Measurements from ENCODE around the gene JMJD1C. TPM values are rescaled to one million over a fixed set of nuclear protein-coding genes. Genes with fewer than 3 reads are reported as not detected.
A peak's percentile ranks its signal among the peaks of the same experiment; 100 is the strongest.

Gene JMJD1C
- total RNA-seq, 1 experiment from 2014 or later, result 180 TPM

GRCh38 chr10:63391812-63392211 lies 74.0 kb downstream of the JMJD1C start:
- DNase-seq (ENCODE audit: low spot score) (no peak), ATAC-seq (no peak)
- ChIA-PET CTCF (no interaction called here), POLR2A (no interaction called here)
- H3K9me3 Mint-ChIP-seq, result peaks cover 16% of the 10 kb centered on the region
- no peaks in the 10 kb centered on the region for H3K27me3 Mint-ChIP-seq (ENCODE audit: low read depth)
- TF ChIP-seq SOX15 (CRISPR knock-in tag; IDR thresholded peaks at IDR 0.05) (no peak), RORB (CRISPR knock-in tag; IDR thresholded peaks at IDR 0.05) (no peak), ESRRA (CRISPR knock-in tag; IDR thresholded peaks at IDR 0.05; ENCODE audit: borderline replicate concordance) (no peak), TP53 (CRISPR knock-in tag; IDR thresholded peaks at IDR 0.05) (no peak), ZNF396 (CRISPR knock-in tag; IDR thresholded peaks at IDR 0.05; ENCODE audit: borderline replicate concordance) (no peak), TEAD4 (CRISPR knock-in tag; IDR thresholded peaks at IDR 0.05) (no peak)
- TF ChIP-seq, protein P1, sequence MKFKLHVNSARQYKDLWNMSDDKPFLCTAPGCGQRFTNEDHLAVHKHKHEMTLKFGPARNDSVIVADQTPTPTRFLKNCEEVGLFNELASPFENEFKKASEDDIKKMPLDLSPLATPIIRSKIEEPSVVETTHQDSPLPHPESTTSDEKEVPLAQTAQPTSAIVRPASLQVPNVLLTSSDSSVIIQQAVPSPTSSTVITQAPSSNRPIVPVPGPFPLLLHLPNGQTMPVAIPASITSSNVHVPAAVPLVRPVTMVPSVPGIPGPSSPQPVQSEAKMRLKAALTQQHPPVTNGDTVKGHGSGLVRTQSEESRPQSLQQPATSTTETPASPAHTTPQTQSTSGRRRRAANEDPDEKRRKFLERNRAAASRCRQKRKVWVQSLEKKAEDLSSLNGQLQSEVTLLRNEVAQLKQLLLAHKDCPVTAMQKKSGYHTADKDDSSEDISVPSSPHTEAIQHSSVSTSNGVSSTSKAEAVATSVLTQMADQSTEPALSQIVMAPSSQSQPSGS (CRISPR knock-in tag; IDR thresholded peaks at IDR 0.05; ENCODE audit: borderline replicate concordance, low read depth), result no peak
- TF ChIP-seq, protein P2, sequence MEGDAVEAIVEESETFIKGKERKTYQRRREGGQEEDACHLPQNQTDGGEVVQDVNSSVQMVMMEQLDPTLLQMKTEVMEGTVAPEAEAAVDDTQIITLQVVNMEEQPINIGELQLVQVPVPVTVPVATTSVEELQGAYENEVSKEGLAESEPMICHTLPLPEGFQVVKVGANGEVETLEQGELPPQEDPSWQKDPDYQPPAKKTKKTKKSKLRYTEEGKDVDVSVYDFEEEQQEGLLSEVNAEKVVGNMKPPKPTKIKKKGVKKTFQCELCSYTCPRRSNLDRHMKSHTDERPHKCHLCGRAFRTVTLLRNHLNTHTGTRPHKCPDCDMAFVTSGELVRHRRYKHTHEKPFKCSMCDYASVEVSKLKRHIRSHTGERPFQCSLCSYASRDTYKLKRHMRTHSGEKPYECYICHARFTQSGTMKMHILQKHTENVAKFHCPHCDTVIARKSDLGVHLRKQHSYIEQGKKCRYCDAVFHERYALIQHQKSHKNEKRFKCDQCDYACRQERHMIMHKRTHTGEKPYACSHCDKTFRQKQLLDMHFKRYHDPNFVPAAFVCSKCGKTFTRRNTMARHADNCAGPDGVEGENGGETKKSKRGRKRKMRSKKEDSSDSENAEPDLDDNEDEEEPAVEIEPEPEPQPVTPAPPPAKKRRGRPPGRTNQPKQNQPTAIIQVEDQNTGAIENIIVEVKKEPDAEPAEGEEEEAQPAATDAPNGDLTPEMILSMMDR (IDR thresholded peaks at IDR 0.05), result no peak
- H3K4me1 Mint-ChIP-seq, result peaks cover 16% of the 10 kb centered on the region
- no peak overlapping the region for H3K4me3 Mint-ChIP-seq
- H3K36me3 Mint-ChIP-seq, result peaks cover 3% of the 10 kb centered on the region; the same call in 1 of the 2 replicates
- 0 out of 2 replicates have a peak overlapping the region, but pooled peaks have one; percentile 14 for H3K27ac Mint-ChIP-seq

DNA sequence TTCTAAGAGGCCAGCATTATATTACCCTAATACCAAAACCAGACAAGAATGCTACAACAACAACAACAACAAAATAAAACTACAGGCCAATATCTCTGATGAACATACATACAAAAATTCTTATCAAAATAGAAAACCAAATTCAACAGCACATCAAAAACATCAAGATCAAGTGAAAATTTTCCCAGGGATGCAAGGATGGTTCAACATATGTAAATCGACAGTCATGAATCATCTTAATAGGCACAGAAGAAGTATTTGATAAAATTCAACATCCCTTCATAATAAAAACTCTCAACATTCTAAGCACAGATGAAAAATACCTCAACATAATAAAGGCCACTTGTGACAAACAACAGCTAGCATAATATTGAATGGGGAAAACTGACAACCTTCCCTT lies 75.3 kb downstream of the JMJD1C start:
- Mint-ChIP-seq H3K27ac (peak overlapping the region; percentile 66), H3K36me3 (peaks cover 3% of the 10 kb centered on the region; the same call in 1 of the 2 replicates), H3K9me3 (peaks cover 16% of the 10 kb centered on the region), H3K4me1 (peaks cover 16% of the 10 kb centered on the region), H3K27me3 (ENCODE audit: low read depth) (no peaks in the 10 kb centered on the region), H3K4me3 (no peak overlapping the region)
- no peak for ATAC-seq
- ChIA-PET POLR2A (no interaction called here), CTCF (no interaction called here)
- DNase-seq (ENCODE audit: low spot score), result no peak
- TF ChIP-seq, protein P2 (IDR thresholded peaks at IDR 0.05), result no peak
- TF ChIP-seq RORB (CRISPR knock-in tag; IDR thresholded peaks at IDR 0.05) (no peak), FOXK1 (CRISPR knock-in tag; IDR thresholded peaks at IDR 0.05) (no peak), ERG (CRISPR knock-in tag; IDR thresholded peaks at IDR 0.05) (no peak), IRF2 (CRISPR knock-in tag; IDR thresholded peaks at IDR 0.05; ENCODE audit: borderline replicate concordance, low read depth) (no peak), ARID4B (CRISPR knock-in tag; IDR thresholded peaks at IDR 0.05; ENCODE audit: borderline replicate concordance) (no peak), IRF1 (CRISPR knock-in tag; IDR thresholded peaks at IDR 0.05) (no peak), ESRRA (CRISPR knock-in tag; IDR thresholded peaks at IDR 0.05; ENCODE audit: borderline replicate concordance) (no peak), ZNF423 (CRISPR knock-in tag; IDR thresholded peaks at IDR 0.05) (no peak), MXD4 (CRISPR knock-in tag; IDR thresholded peaks at IDR 0.05; ENCODE audit: borderline replicate concordance) (no peak)
- TF ChIP-seq, protein P3, sequence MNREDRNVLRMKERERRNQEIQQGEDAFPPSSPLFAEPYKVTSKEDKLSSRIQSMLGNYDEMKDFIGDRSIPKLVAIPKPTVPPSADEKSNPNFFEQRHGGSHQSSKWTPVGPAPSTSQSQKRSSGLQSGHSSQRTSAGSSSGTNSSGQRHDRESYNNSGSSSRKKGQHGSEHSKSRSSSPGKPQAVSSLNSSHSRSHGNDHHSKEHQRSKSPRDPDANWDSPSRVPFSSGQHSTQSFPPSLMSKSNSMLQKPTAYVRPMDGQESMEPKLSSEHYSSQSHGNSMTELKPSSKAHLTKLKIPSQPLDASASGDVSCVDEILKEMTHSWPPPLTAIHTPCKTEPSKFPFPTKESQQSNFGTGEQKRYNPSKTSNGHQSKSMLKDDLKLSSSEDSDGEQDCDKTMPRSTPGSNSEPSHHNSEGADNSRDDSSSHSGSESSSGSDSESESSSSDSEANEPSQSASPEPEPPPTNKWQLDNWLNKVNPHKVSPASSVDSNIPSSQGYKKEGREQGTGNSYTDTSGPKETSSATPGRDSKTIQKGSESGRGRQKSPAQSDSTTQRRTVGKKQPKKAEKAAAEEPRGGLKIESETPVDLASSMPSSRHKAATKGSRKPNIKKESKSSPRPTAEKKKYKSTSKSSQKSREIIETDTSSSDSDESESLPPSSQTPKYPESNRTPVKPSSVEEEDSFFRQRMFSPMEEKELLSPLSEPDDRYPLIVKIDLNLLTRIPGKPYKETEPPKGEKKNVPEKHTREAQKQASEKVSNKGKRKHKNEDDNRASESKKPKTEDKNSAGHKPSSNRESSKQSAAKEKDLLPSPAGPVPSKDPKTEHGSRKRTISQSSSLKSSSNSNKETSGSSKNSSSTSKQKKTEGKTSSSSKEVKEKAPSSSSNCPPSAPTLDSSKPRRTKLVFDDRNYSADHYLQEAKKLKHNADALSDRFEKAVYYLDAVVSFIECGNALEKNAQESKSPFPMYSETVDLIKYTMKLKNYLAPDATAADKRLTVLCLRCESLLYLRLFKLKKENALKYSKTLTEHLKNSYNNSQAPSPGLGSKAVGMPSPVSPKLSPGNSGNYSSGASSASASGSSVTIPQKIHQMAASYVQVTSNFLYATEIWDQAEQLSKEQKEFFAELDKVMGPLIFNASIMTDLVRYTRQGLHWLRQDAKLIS (CRISPR knock-in tag; IDR thresholded peaks at IDR 0.05; ENCODE audit: borderline replicate concordance), result no peak
- TF ChIP-seq, protein P1 (CRISPR knock-in tag; IDR thresholded peaks at IDR 0.05; ENCODE audit: borderline replicate concordance, low read depth), result no peak
